OCI-LY1 (cell line): ENCODE data around the gene ZIC2.

Source experiments
- EZH2 ChIP-seq: fragments of 200-600 bp; sonication (generic), shearing (Covaris generic); IDR thresholded peaks from 2 replicates; pipeline ENCODE4 v1.8.0; 2017; ENCODE audit warnings: borderline replicate concordance, mixed run types, mild to moderate bottlenecking, antibody characterized with exemption, low read length, moderate library complexity, mixed read lengths
- TF ChIP-seq, protein P1 (sequence below): fragments of 200-600 bp; sonication (generic), shearing (Covaris generic); IDR thresholded peaks from 2 replicates; pipeline ENCODE4 v1.5.1; 2017; ENCODE audit warnings: mild to moderate bottlenecking, antibody characterized with exemption, low read length, moderate library complexity, mixed read lengths

DNA sequence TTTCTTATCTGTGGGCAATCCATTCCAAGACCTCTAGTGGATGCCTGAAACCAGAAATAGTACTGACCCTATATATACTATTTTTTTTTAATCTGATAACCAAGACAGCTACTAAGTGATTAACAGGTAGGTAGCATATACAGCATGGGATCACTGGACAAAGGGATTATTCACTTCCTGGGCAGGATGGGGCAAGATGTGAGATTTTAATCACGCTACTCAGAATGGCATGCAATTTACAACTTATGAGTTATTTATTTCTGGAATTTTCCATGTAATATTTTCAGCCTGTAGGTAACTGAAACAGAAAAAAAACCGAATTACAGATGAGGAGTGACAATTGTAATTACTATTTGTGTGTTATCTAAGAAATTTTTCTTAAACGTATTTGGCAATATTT is 41.2 kb downstream of the ZIC2 start:
- TF ChIP-seq, protein P1, sequence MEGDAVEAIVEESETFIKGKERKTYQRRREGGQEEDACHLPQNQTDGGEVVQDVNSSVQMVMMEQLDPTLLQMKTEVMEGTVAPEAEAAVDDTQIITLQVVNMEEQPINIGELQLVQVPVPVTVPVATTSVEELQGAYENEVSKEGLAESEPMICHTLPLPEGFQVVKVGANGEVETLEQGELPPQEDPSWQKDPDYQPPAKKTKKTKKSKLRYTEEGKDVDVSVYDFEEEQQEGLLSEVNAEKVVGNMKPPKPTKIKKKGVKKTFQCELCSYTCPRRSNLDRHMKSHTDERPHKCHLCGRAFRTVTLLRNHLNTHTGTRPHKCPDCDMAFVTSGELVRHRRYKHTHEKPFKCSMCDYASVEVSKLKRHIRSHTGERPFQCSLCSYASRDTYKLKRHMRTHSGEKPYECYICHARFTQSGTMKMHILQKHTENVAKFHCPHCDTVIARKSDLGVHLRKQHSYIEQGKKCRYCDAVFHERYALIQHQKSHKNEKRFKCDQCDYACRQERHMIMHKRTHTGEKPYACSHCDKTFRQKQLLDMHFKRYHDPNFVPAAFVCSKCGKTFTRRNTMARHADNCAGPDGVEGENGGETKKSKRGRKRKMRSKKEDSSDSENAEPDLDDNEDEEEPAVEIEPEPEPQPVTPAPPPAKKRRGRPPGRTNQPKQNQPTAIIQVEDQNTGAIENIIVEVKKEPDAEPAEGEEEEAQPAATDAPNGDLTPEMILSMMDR: no peak
- no peak for TF ChIP-seq EZH2
